Left ventricle myocardium inferior (tissue), 1 donor: ENCODE results near the gene CRHR1. TPM values are rescaled to one million over a fixed set of nuclear protein-coding genes. Genes with fewer than 3 reads are reported as not detected.

Experiments
- DNase-seq: peaks from one replicate; pipeline ENCODE4 v3.0.0-alpha.2; 2020
- H3K27ac ChIP-seq: fragments of 200-600 bp; replicated peaks from 2 replicates; pipeline ENCODE4 v1.8.0; 2021
- H3K27me3 ChIP-seq: fragments of 200-600 bp; 2 replicates; pipeline ENCODE4 v1.8.0; 2021; ENCODE audit warnings: low read depth
- H3K36me3 ChIP-seq: fragments of 200-600 bp; 2 replicates; pipeline ENCODE4 v1.8.0; 2021
- H3K4me1 ChIP-seq: fragments of 200-600 bp; 2 replicates; pipeline ENCODE4 v1.8.0; 2021
- H3K4me3 ChIP-seq: fragments of 200-600 bp; 2 replicates; pipeline ENCODE4 v1.8.0; 2021; ENCODE audit warnings: mild to moderate bottlenecking, moderate library complexity
- H3K9me3 ChIP-seq: fragments of 200-600 bp; replicated peaks from 2 replicates; pipeline ENCODE4 v1.8.0; 2021
- CTCF ChIP-seq: fragments of 200-600 bp; IDR thresholded peaks from 2 replicates; pipeline ENCODE4 v1.8.0; 2021; ENCODE audit warnings: antibody characterized with exemption, mild to moderate bottlenecking, borderline replicate concordance
- intact Hi-C: fragments of 100-400 bp; cut with micrococcal nuclease; formaldehyde crosslinking; loops from one replicate; pipeline ENCODE4 v1.11.0; 2022
- long read RNA-seq: library from polyadenylated mRNA; unstranded; transcript quantifications from one replicate; pipeline ENCODE4 v2.0.0, GENCODE V29; 2021
- total RNA-seq: library from RNA; stranded (reverse); fragmentation: NEBNext Ultra II Directional; extraction: Animal tissue kit (Norgen Biotek cat#: 25700); gene quantifications from one replicate; pipeline ENCODE4 v1.2.1, GENCODE V29; 2021
- donor health status: DM: no; HTN: yes; CAD: no; lungs with severe emphysema.

The CRHR1 gene
- not detected for total RNA-seq
- long read RNA-seq = 0 reads

GRCh38 chr17:45784293-45784740 is at the start of gene CRHR1:
CRHR1 (plus strand) TSS chr17:45784320; CDS start chr17:45784545, 225 bp downstream.
- Histone ChIP-seq H3K4me1 (peaks cover 25% of the 10 kb centered on the region), H3K27ac (no peak within 1 kb of the TSS), H3K36me3 (no peaks in the 10 kb centered on the region), H3K9me3 (no peaks in the 10 kb centered on the region), H3K27me3 (peaks cover 97% of the 10 kb centered on the region), H3K4me3 (peak within 1 kb of the TSS; percentile 67)
- intact Hi-C loops = no loop called here
- TF ChIP-seq CTCF = no peak
- DNase-seq = no peak

GRCh38 chr17:45734598-45734997 is 49.5 kb upstream of the CRHR1 start:
- intact Hi-C loops = no loop called here
- peaks cover 13% of the 10 kb centered on the region for H3K27me3 ChIP-seq
- H3K27ac ChIP-seq = no peak overlapping the region
- no peak for TF ChIP-seq CTCF
- no peaks in the 10 kb centered on the region for H3K4me1 ChIP-seq
- H3K4me3 ChIP-seq = no peak overlapping the region
- no peak for DNase-seq
- H3K36me3 ChIP-seq = no peaks in the 10 kb centered on the region
- H3K9me3 ChIP-seq = peaks cover 32% of the 10 kb centered on the region

GRCh38 chr17:45735488-45735887 is 48.6 kb upstream of the CRHR1 start:
- Histone ChIP-seq H3K9me3 (peaks cover 25% of the 10 kb centered on the region), H3K4me3 (no peak overlapping the region), H3K4me1 (no peaks in the 10 kb centered on the region), H3K27me3 (peaks cover 20% of the 10 kb centered on the region), H3K36me3 (no peaks in the 10 kb centered on the region), H3K27ac (no peak overlapping the region)
- no peak for DNase-seq
- no peak for TF ChIP-seq CTCF
- intact Hi-C loops = no loop called here

GRCh38 chr17:45739786-45740185 is 44.3 kb upstream of the CRHR1 start:
- H3K27ac ChIP-seq = no peak overlapping the region
- H3K4me1 ChIP-seq = peaks cover 11% of the 10 kb centered on the region
- no peaks in the 10 kb centered on the region for H3K36me3 ChIP-seq
- H3K4me3 ChIP-seq = no peak overlapping the region
- no peaks in the 10 kb centered on the region for H3K9me3 ChIP-seq
- no peak for TF ChIP-seq CTCF
- no peak for DNase-seq
- H3K27me3 ChIP-seq = peaks cover 44% of the 10 kb centered on the region
- intact Hi-C loops = no loop called here

- TF ChIP-seq CTCF = no peak
- intact Hi-C loops = no loop called here
- Histone ChIP-seq H3K9me3 (no peaks in the 10 kb centered on the region), H3K4me1 (peaks cover 11% of the 10 kb centered on the region), H3K27me3 (peaks cover 52% of the 10 kb centered on the region), H3K4me3 (no peak overlapping the region), H3K27ac (no peak overlapping the region), H3K36me3 (no peaks in the 10 kb centered on the region)
- DNase-seq = no peak
Observed at GRCh38 chr17:45740553-45741330, 43.4 kb upstream of the CRHR1 start.
